GF-D8 (cell line): ENCODE results near the gene SMG6.

ENCODE experiments used
- DNase-seq: peaks from one replicate; lab custom pipeline; 2025; lab: John Stamatoyannopoulos, UW

The SMG6 gene

DNA sequence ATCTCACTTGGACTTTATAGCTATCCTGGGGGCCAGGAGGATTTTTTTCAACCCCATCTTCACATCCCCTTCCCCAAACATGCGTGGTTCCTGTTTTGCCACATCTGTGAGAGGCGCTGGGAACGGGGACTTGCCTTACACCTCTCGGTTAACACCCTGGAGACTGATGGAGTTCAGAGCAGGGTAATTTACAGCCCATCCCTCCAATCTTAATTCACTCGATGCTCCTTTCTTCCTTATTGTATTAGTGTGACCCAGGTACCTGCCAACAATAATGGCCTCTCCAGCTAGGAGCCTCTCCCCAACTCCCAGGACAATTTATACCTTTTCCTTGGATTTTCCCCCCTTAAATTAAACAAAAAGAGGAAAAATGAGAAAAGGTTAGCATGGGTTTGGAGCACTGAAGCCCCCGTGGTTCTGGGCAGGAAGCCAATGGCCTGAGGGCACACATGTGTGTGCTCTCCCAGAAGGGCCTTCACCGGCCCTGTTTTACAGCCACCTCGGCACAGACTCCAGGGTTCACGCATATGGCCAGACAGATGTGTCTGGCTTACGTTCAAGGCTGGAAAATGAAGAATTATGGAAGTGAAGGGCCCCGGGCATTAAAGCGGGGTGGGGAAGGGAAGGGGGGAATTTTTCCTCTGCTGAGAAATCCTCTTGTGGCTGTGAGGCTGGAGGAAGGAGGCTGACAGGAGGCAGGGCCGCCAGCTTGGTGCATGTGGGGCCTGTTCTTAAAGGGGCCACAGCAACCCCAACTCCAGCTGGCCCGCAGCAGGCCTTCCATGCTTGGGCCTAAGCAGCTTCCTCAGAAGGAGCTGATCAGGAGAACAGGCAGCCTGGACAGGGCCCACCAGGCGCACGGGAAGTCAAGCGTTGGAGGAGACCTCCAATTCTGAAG is 227.2 kb downstream of the SMG6 start:
- DNase-seq: no peak

DNA sequence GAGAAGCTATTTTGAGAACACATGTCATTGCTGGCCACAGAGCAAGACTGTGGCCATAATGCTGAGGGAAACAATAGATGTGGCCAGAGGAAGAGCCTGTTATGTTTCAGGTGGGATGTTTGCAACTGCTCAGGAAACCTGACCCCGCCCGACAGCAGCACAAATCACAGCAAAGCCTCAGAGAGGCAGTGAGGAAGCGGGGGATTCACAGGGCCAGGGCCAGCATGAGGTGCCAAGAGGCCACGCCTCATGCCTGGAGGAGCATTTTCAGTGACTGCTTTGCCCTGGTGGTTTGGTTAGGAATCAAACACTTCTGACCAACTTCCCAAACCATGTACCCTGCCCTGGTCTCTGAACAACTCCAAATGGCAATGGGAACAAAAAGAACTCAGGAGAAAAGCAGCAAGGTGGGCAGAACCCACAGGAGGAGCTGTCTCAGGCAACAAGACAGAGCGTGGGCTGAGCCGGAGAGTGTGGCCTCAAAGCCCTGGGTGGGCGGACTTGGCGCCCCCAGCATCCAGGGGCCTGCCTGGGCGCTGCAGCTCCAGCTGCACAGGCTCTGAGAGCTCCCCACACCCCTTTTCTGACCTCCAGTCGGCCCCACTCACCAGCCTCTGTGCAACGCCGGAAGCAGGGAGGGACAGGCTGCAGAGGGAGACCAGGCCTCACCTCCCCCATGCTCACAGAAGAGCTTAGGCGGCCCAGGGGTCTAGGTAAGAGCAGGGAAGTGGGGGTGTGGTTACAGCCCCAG is 228.1 kb downstream of the SMG6 start:
- DNase-seq: no peak

DNA sequence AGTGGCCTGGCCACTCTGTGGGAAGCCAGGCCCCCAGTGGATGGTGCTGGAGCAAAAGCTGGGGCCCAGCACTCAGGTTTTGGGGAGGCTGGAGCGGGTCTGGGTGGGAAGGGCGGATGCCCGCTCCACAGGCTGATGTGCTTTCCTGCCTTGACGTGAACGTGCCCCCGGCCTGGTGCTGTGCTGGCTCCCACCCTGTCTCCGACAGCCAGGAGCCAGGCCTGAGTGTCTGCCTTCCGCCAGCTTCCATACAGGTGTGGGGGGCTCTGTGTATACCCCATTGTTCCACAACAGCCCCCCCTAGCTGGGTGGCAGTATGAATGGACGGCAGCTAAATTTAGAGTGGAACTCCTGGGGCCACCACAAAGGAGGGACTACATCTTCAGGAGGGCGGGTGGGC is 228.7 kb downstream of the SMG6 start:
- no peak for DNase-seq

DNA sequence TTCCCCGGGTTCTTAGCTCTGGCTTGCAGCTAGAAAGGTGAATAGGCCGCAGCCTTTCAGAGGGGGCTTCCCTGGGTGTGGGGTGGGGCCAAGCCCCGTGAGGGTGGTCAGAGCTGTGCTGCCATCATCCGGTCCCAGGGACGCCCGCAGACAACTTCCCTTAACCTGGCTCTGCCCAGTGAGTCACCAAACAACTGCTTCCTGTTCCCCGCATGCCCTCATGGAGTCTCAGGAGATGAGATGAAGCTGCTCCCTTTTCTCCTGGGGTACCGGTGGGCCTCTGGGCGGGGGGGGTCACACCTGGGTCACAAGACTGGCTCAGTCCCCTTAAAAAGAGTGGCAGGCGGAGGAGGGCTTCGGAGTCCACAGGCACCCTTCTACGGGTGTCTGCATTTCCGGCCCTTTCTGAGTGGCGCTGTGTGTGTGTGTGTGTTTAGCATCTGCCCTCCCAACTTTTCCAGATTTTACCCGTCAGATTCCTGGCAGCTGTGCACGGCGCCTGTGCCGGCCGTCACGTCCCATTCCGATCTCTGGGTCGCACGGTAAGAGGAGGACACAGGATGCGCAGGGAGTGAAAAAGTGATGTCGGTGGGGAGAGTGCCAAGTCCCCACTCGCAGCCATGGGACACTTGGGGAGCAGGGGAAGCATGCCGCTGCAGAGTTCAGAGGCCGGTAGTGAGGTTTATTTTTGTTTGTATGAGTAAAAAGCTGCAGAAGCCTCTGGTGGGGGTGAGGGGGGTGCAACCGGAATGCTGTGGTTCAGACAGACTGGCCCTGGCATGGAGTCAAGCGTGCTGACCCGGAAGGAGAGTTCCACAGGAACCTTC is 231.9 kb downstream of the SMG6 start:
- no peak for DNase-seq

DNA sequence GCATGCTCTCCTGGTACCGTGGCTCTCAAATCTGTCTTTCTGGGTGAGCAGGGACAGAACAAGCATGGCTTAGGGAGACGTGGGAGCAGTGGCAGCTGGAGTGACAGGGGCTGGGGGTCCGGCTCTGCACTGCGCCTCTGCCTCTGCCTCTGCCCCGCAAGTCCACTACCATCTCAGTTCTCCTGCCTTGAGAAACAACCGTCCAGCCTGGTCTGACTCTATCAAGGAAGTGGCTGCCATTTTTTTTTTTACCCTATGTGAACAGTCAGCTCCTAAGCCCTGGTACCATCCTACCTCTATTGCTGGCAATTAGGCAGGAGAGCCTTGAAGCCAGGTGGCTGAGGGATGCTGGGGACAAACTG is 232.6 kb downstream of the SMG6 start:
- DNase-seq: no peak

DNA sequence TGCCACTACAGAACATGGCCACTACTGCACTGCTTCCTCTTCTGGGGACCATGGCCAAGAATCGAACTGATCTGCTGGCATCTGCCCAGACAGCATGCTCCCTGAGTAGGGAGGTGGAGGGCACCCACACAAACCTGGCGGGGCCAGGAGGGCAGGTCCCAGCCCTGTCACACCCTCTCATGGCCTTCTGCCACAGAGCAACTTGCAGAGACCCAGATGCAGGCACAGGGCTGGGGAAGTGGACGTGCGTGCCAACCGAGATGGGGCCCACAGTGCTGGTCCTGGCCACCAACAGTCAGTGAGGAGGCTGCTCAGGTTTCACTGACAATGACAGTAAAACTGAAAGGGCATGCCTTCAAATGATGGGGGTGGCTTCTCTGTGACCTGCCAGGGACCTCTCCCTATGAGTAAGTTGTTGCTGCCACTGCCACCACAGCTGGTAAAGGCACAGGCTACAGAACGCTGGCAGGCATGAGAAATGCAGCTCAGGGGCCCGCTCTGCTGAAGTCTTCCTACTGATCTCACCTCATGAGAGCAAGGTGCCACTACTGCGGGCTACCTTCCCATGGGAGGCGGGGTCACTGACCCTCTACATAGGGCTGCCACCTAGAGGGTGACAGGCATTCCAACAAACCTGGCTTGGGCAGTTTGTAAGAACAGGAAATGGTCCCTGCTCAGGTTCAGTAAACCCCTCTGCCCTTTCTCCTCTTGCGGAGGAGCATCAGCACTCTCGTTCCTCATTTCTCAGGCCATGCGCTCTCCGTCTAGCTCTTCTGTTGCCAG is 233.2 kb downstream of the SMG6 start:
- DNase-seq: no peak

DNA sequence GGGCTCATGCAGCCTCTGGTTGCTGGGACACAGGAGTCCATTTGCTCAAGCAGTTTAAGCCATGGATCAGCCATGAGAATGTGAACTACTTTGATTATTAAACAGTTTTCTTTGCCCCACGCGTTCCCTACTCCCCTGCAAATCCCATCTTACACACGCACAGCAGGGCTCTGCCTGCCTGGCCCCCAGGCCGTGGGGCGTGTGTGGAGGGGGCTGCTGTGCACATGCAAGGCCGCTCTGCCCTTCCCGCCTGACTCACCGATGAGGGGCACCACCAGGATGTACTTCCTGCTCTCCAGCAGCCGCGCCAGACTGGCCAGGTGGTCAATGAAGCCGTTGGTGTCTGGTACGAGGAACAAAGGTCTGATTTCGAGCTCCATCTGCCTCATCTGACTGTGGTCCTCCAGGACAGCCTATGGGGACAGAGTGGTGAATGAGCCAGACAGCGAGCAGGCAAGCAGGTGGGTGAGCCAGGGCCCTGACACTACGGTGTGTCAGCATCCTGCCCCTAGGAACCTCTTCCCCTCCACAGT is 235.0 kb downstream of the SMG6 start:
- no peak for DNase-seq

DNA sequence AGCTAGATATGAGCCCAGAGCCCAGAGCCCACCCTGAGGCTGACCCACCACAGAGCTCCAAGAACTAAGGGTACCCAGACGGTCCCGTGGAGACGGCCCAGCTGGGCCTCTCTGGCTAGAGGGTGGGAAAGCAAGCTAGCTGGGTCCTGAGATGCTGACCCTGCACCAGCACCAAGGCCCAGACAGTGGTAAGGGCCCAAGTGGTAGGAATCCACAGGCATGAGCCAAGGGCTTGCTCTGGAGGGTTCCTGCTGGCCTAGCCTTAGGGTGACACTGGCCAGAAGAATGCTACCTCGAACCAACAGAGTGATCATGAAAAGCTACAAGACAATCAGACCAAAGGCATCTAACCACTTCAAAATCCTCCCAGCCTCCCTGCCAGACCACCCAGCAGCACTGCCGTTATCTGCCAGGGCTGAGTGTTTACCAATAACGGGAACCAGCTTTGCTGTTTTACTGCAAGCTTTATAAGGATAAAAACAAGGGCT is 235.5 kb downstream of the SMG6 start:
- no peak for DNase-seq

DNA sequence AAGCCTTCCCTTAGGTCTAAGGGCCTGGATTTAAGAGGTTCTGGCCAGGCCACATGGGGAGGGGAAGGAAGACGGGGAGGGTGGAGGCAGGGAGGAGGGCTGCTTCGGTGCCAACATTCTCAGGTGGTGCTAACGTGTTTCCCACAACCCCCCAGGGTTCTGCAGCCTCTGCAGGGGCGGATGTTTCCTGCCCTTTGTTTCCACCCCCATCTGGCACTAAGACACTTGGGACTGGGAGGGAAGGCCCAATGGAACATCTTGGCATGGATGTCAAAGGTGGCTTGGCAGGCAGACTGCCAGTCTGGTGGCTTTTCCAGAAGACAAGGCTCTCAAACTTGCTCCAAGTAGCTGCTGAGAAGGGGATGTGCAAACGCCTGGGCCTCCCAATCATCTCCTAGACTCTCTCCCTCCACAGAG is 236.0 kb downstream of the SMG6 start:
- DNase-seq: no peak

DNA sequence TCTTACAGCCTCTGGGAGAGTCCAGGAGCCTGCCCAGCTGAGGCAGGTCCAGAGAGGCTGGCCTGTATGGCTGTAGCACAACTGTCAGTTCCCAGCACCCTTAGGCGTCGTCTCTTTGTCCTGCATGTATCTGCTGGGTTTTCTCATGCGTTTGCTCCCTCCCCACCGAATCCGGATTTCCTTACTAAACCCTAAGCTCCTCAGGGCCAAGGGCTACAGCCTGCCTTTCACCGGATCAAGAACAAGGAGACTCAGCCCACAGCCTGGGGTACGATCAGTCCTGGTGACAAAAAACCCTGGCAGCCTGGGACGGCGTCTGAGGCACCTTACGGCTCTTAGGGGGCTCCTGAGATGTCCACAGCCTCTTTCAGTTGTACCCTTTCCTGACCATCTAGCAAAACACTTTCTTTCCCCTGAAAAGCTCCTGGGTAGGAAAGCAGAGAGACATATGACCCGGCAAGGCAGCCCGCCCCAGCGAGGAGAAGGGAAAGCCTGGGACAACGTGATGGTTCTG is 236.5 kb downstream of the SMG6 start:
- DNase-seq: no peak

DNA sequence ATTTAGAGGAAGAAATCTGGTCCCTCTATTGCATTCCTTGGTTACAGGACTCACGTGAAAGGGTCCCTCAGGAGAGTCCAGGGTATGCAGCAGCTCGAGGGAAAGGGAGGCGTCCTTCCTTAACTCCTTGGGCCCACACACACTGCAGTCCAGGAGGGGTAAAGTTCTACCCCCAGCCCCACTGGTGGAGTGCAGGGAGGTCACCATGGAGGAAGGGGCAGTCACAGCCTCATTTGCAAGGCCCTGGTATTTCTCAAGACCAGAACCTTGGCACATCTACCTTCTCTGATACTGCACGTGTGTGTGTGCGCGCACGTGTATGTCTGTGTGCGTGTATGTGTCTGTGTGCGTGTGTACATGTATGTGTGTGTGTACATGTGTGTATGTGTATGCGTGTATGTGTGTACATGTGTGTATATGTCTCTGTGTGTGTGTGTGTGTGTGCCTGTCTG is 237.6 kb downstream of the SMG6 start:
- no peak for DNase-seq

DNA sequence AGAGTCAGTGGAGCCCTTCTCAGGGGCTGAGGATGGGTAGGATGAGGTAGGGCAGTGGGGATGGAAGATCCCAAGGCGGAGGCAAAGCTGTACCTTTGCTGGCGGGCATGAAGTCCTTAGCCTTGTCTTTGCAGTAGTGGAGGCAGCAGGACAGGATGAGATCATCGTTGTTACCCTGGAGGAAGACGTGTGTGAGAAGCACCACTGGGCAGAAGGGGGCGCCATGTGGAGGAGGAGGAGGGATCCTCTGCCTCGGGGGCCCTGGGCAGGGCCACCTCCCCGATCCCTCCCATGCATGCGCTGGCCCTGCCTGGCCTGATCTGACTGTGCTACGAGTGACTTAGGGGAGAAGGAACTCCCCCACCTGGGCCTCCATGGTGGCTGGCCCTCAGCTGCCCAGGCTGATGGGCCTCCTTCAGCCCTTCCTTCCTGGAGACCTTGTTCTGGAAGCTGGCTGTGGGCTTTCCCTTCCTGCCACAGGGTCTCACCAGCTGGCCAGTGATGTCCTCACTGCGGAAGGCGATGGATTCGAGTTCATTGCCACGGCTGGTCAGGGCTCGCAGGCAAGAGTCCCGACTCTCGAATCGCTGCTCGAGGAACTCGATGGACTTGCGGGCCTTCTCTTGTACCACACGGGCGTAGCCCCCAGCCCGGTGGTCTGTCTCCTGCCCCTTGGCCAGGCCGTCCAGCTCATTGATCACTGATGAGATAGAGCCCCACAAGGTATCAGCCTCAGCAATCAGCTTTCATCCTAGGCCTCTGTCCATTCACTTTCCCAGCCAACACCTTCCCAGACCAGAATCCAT is 238.4 kb downstream of the SMG6 start:
- no peak for DNase-seq

DNA sequence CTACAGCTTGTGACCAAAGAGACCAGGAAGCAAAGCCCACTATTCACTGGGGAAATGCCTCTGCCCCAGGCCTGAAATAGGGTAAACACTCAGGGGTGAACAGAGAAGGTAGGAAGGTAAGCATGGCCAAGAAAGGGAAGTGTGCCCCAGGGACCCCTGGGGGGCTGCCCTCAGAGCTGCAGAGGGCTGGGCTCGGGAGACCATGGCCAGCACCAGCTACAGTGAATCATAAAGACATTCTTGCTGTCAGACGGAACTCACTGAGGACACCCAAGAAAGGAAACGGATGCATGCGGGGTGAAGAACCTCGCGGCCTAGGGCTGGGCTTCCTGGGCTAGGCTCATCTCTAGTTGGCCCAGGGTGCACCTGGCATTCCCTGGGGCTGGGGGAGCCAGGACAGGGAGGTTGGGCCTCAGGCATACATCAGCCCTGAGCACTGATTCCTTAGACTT is 239.0 kb downstream of the SMG6 start:
- no peak for DNase-seq

DNA sequence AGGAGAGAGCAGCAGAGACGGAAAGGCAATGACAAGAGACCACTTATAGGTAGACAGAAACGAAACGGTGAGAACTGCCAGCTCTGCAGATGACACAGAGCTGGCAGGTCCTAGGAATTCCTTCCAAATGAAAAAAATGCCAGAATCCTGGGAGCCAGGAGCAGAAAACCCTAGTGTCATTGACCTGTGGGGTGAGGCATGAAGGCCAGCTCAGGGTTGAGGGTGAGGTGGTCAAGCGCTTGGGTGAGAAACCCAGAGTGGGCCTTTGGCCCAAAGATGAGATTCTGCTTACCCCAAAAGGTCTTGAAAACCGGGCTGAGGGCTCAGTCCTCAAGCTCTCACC is 239.5 kb downstream of the SMG6 start:
- DNase-seq: no peak

DNA sequence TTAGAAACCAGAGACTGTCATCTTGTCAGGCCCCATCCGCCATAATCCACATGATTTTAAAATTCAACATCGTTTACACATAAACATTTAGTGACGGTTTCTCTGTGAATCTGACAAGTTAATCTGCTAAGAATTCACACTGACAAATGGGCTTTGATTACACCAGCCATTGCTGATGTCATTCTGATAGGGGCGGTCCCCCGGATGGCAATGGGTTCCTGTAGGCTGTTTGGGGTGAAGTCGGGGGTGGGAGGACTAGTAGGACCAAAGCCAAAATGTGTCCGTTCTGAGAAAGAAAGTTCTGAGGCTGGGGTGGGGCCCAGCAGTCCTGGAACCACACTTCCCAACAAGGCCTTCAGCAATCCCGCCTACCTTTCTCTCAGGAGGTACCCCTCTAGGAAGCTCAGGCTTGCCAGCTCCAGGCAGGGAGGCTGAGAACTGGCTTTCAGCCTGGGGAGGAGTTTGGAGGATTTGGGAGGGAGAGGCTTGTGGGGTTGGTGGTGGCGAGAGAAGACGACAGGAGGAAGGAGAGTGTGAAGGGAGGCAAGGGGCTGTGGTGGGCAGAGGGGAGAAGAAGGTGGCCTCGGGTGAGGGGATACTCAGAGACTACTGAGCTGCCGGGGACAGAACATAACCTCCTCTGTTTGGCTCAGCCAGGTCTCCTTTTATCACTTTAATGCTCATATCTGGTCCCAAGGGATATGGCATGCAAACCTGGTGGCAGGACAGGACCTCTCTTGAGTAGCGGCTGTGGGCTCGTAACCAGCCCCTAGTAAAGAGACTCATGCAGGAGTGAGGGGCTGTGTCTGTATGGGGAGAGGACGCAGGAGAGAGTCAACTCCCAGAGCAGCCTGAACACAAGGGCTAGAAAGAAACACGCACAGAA is 240.1 kb downstream of the SMG6 start:
- DNase-seq: no peak

DNA sequence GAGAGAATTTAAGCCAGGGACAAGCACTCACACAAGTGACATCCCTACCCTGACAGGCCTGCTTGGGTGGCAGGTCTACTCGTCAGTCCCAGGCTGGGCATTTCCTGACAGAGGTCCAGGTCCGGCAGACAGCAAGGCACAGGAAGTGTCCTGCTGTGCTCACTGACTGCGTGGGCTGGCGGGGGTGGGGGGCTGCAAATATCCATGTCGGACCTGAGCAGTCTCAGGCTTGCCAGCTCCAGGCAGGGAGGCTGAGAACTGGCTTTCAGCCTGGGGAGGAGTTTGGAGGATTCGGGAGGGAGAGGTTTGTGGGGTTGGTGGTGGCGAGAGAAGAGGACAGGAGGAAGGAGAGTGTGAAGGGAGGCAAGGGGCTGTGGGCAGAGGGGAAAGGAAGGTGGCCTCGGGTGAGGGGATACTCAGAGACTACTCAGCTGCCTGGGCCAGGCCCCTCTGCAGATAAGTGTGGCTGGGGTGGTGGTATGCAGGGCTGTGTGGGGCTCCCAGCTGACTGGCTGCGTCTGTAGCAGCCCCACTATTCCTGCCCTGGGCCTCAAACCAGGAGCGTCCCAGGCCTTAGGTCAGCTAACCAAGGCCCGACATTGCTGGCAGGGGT is 240.9 kb downstream of the SMG6 start:
- DNase-seq: no peak

DNA sequence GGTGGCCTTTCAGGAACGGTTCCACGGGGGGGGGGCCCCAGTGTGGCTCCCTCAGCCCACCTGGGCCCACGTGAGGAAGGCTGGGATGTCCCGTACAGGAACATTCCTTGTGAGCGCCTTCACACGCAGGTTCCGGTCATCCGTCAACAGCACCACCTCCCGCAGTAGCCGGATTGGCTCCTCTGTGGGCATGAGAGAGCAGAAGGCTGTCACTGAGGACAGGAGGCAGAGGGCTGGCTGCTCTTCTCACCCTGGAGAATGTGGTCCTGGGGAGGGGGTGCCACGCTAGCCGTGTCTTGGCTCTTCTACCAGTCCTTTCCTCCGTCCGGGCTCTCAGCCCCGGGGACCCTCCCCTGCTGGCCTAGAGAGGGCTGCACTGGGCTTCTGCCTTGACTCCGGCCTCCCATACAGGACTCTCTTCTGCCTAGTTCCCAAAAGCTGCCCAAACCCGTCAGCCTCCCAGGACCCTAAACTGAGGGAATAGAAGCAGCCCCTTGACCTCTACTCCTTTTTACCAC is 242.1 kb downstream of the SMG6 start:
- DNase-seq: no peak

DNA sequence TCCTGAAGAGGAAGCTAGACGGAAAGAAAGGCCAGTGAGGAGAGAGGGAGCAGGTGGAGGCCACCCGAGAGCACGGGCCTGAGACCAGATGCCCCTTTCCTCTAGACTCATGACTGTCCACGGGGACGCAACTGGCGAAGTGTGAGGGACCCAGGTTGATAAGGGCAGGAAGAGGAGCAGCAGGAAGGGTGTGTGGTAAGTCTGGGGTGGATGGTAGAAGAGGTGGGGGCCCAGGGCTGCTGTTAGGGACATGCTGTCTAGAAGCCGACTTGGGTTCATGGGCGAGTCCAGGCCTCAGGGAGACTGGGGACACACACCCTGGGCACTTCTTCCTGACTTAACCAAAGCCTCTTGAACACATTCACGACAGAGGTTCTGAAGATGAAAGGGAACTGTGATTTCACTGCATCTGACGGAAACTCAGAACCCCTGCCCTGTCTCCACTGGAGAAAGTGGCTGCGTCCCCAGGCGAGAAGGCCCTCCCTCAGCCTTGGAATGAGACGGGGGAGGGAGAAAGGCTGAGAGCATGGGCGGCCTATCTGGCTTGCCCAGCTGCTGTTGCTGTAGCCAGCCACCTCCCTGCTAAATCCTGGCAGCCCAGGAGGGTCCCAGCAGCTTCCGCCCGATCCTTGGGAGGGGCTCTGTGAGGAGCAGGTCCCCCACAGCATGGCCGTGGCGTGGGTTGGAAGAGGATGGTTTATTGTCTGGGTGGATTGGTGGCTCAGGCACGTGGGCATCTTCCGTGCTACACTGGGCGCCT is 242.7 kb downstream of the SMG6 start:
- no peak for DNase-seq
